Thyroid gland (tissue), 4 donors: Measurements from ENCODE around the gene FAM193A.

Source experiments
- POLR2A ChIP-seq, 2 donors: fragments of 450-650 bp; IDR thresholded peaks; one replicate each; pipeline ENCODE4 v1.6.1; 2017; ENCODE audit warnings: antibody characterized with exemption in 2 of 2, mild to moderate bottlenecking in 2 of 2, moderate library complexity in 1 of 2
- TF ChIP-seq, protein P1 (sequence below), 6 experiments: fragments of 200-600 bp in 3 of 6; fragments of 450-650 bp in 3 of 6; sonication (generic) in 3 of 6; IDR thresholded peaks; one replicate each; pipeline ENCODE4 v1.5.1; 2016 to 2019; ENCODE audit warnings: antibody characterized with exemption in 6 of 6, mild to moderate bottlenecking in 2 of 6, inconsistent platforms in 1 of 6, moderate library complexity in 1 of 6

DNA sequence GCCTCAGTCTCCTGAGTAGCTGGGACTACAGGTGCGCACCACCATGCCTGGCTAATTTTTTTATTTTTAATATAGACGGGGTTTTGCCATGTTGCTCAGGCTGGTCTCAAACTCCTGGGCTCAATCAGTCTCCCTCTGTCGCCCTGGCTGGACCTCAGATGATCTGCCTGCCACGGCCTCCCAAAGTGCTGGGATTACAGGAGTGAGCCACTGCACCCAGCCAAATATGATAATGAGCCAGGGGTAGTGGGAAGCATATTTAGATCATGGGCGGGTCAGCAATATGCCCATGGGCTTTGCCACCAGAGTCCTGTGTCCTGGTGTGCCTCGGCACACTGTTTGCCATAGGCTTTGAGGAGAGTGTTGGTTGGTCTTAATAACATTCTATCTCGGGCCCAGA lies 71.8 kb downstream of the FAM193A start:
- TF ChIP-seq, protein P1, sequence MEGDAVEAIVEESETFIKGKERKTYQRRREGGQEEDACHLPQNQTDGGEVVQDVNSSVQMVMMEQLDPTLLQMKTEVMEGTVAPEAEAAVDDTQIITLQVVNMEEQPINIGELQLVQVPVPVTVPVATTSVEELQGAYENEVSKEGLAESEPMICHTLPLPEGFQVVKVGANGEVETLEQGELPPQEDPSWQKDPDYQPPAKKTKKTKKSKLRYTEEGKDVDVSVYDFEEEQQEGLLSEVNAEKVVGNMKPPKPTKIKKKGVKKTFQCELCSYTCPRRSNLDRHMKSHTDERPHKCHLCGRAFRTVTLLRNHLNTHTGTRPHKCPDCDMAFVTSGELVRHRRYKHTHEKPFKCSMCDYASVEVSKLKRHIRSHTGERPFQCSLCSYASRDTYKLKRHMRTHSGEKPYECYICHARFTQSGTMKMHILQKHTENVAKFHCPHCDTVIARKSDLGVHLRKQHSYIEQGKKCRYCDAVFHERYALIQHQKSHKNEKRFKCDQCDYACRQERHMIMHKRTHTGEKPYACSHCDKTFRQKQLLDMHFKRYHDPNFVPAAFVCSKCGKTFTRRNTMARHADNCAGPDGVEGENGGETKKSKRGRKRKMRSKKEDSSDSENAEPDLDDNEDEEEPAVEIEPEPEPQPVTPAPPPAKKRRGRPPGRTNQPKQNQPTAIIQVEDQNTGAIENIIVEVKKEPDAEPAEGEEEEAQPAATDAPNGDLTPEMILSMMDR (IDR thresholded peaks at IDR 0.05), result no peak
- no peak for TF ChIP-seq POLR2A (IDR thresholded peaks at IDR 0.05)
